Activated T-helper 2 cell treated with anti-CD3 and anti-CD28 coated beads, Interferon-gamma antibody, Interleukin-2, Interleukin-4, amounts not matched to agents 10 μg/mL and 5 μg/mL and 100 μg/mL, durations not matched to agents 14 hours and 24 hours and 36 hours (primary cell): ENCODE measurements around the gene CDC14A. TPM values are rescaled to one million over a fixed set of nuclear protein-coding genes. Genes with fewer than 3 reads are reported as not detected.
"Not testable (repeated sequence)": the region's sequence is repeated elsewhere in the genome, so short reads cannot be mapped to it uniquely, and the experiment has no call there.

Experiments
- DNase-seq: peaks from one replicate; pipeline ENCODE4 v3.0.0; 2021; ENCODE audit warnings: low spot score
- H3K27ac Mint-ChIP-seq: one replicate; pipeline ENCODE4 v1.8.0; 2021; ENCODE audit warnings: mixed read lengths
- H3K27me3 Mint-ChIP-seq: one replicate; pipeline ENCODE4 v1.8.0; 2021; ENCODE audit warnings: low read depth, mixed read lengths
- H3K36me3 Mint-ChIP-seq: one replicate; pipeline ENCODE4 v1.8.0; 2021; ENCODE audit warnings: low read depth, mixed read lengths
- H3K4me1 Mint-ChIP-seq: one replicate; pipeline ENCODE4 v1.8.0; 2021; ENCODE audit warnings: low read depth, mixed read lengths
- H3K4me3 Mint-ChIP-seq: one replicate; pipeline ENCODE4 v1.8.0; 2021; ENCODE audit warnings: low read depth, mild to moderate bottlenecking, moderate library complexity, mixed read lengths
- H3K9me3 Mint-ChIP-seq: one replicate; pipeline ENCODE4 v1.8.0; 2021; ENCODE audit warnings: mixed read lengths
- intact Hi-C: fragments of 100-400 bp; cut with micrococcal nuclease; formaldehyde crosslinking; loops from one replicate; pipeline ENCODE4 v1.15.1; 2023
- total RNA-seq: library from RNA; stranded (reverse); gene quantifications from 2 replicates; pipeline ENCODE4 v1.2.3, GENCODE V29; 2022

CDC14A gene
- total RNA-seq, 1 donor from 2014 or later: 10.3 TPM

DNA sequence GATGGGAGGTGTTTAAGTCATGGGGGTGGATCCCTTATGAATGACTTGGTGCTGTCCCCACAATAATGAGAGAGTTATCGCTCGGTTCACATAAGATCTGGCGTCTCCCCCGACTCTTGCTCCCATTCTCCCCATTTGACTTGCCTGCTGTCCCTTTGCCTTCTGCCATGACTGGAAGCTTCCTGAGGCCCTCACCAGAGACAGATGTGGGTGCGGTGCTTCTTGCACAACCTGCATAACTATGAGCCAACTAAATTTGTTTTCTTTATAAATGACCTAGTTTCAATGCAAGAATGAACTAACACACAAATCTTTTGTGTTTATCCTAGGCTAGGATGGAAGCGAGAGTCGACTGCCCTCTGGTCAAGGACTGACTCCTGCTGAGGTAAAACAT lies 31.2 kb upstream of the CDC14A start:
- Mint-ChIP-seq H3K4me1 (peaks cover 7% of the 10 kb centered on the region), H3K36me3 (peaks cover 2% of the 10 kb centered on the region), H3K9me3 (peaks cover 30% of the 10 kb centered on the region), H3K27ac (no peak overlapping the region), H3K4me3 (no peak overlapping the region), H3K27me3 (no peaks in the 10 kb centered on the region)
- intact Hi-C loops: no loop called here
- DNase-seq: no peak

DNA sequence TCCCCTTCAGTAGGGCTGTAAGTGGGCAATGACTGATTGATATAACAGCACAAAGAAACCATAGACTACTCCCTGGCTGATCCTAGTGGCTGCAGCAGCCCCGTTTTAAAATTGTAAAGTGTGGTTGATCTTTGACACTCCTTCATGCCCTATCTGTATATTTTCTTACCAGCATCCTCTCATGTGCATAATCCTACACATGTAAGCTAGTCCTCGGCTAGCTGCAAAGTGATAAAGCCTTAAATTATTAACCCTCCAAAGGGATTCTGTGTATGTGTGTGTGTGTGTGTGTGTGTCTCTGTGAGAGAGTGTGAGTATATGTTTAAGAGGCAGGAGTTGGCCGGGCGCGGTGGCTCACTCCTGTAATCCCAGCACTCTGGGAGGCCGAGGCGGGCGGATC lies 30.8 kb upstream of the CDC14A start:
- H3K27ac Mint-ChIP-seq: no peak overlapping the region
- H3K4me1 Mint-ChIP-seq: peaks cover 7% of the 10 kb centered on the region
- no peak for DNase-seq
- peaks cover under 1% of the 10 kb centered on the region for H3K27me3 Mint-ChIP-seq
- H3K9me3 Mint-ChIP-seq: peaks cover 30% of the 10 kb centered on the region
- no peak overlapping the region for H3K4me3 Mint-ChIP-seq
- H3K36me3 Mint-ChIP-seq: peaks cover 2% of the 10 kb centered on the region
- intact Hi-C loops: no loop called here

DNA sequence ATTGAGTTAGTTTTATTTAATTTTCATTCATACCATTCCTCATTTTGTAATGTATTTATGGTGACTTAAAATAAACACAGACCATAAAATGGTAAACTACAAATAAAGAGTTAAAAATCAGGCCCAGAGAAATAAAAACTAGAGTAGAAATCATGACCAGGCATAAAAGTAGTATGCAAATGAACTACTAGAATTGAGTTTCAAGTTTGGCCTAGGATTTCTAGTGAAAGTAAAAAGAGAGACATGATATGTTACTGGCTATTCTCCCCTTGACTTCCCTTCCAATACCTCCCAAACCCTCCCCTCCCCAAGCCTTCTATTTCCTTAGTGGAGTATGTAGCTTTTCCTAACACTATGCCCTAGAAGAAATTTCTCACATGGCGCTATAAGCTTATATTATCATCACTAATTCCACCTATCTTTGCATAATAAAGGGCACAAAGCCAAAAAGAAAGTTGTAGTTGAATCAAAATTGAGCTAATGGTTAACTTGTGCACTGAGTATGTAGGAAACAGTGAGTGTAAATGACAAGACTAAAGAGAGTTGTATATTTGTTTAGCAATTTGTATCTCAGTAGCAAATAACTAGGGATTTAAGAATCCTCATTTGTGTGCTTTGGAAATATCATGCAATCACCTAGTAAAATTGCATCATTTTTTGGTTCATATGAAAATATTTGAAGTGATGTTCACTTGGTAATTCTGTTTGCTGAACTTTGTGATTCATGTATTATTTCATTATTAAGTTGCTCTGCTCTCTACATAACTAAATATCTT lies 29.7 kb upstream of the CDC14A start:
- Mint-ChIP-seq H3K36me3 (peaks cover 2% of the 10 kb centered on the region), H3K4me1 (peaks cover 7% of the 10 kb centered on the region), H3K27ac (no peak overlapping the region), H3K4me3 (no peak overlapping the region), H3K27me3 (peaks cover 2% of the 10 kb centered on the region), H3K9me3 (peaks cover 19% of the 10 kb centered on the region)
- intact Hi-C loops: no loop called here
- DNase-seq: no peak

DNA sequence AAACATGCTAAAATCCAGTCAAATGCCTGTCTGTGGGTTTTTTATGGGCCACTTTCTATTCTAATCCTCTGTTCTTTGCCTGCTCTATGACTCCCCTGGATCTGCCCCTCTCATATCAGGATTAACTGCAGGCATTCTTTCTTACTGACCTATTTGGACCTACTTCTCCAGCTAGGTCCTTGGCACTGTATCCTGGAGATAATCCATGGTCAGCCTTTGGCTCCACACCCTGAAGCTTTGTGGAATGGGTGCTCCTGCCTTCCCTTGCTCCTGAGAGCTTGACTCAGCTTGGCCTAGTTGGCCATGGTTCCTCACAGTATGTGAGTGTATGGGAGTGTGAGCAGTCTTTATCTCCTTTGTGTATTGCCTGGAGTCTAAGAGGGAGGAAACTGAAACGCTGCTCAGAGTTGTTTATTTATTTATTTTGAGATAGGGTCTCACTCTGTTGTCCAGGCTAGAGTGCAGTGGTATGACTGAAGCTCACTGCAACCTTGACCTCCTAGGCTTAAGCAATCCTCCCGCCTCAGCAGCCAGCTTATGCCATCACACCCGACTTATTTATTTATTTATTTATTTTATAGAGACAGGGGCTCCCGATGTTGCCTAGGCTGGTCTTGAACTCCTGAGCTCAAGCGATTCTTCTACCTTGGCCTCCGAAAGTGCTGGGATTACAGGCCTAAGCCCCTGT lies 28.7 kb upstream of the CDC14A start:
- Mint-ChIP-seq H3K27ac (no peak overlapping the region), H3K9me3 (peaks cover 17% of the 10 kb centered on the region), H3K27me3 (peaks cover 5% of the 10 kb centered on the region), H3K36me3 (peaks cover 2% of the 10 kb centered on the region), H3K4me1 (peaks cover 7% of the 10 kb centered on the region), H3K4me3 (no peak overlapping the region)
- no peak for DNase-seq
- intact Hi-C loops: no loop called here

DNA sequence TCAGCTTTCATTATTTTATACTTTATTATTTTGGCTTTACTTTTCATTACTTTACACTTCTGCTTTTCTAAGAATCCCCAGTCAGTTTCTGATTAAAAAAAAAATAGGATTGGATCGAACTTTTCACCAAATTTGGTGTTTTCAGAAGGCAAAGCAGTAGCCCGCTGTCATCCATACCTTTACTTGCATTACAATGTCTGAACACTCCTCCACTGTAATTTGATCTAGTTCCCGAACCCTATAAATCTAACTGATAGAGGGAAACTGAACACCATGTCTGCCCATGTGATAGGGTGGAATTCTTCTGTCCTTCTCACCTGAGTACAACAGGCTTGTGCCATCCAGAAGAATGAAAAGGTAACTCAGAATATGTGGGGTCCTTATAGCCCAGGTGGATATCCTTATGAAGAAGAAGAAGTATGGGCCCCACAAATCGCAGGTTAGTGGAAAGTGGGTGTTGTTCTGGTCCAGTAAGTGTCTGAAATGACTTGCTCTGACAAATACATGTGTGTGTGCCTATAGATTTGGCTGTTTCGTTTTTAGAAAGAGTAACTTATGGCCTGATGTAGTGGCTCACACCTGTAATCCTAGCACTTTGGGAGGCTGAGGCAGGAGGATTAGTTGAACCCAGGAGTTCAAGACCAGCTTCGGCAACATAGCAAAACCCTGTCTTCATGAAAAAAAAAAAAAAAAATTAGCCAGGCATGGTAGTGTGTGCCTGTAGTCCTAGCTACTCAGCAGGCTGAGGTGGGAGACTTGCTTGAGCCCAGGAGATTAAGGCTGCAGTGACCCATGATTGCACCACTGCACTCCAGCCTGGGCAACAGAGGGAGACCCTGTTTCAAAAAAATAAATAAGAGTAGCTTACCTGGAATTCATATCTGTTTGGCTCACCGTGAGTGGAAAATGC lies 26.6 kb upstream of the CDC14A start:
- H3K36me3 Mint-ChIP-seq: no peaks in the 10 kb centered on the region
- H3K27ac Mint-ChIP-seq: no peak overlapping the region
- no peak for DNase-seq
- peaks cover 7% of the 10 kb centered on the region for H3K4me1 Mint-ChIP-seq
- no peak overlapping the region for H3K4me3 Mint-ChIP-seq
- peaks cover 8% of the 10 kb centered on the region for H3K27me3 Mint-ChIP-seq
- H3K9me3 Mint-ChIP-seq: peaks cover 6% of the 10 kb centered on the region
- intact Hi-C loops: no loop called here

DNA sequence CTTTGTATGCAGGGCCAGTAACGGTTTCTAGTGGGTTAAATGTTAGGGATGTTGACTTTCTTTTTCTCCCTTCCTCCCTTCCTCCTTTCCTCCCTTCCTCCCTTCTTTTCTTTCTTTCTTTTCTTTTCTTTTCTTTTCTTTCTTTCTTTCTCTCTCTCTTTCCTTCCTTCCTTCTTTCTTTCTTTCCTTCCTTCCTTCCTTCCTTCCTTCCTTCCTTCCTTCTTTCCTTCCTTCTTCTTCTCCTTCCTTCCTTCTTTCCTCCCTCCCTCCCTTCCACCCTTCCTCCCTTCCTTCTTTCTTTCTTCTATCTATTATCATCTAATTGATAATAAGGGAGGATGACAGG lies 26.0 kb upstream of the CDC14A start:
- H3K27ac Mint-ChIP-seq, H3K27me3 Mint-ChIP-seq, H3K4me1 Mint-ChIP-seq, H3K4me3 Mint-ChIP-seq, intact Hi-C loops, DNase-seq, H3K9me3 Mint-ChIP-seq, H3K36me3 Mint-ChIP-seq: not testable (repeated sequence)

DNA sequence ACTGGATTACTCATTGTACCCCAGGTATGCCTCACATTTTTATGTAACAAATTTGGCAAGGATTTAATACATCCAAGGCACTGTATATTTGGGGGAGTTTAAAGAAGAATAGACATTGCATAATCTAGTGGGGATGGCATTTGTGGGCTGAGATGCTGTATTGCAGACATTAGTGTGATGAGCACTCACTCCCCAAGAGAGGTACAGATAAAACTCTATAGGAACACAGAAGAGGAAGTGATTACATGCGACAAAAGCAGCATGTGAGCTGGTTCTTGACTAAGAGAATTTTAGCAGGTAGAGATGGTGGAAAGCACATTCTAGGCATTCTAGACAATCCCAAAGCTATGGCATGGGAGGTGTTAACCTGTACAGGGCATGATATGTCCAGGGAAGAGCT lies 24.2 kb upstream of the CDC14A start:
- Mint-ChIP-seq H3K27me3 (peaks cover 8% of the 10 kb centered on the region), H3K4me1 (peaks cover under 1% of the 10 kb centered on the region), H3K36me3 (no peaks in the 10 kb centered on the region), H3K9me3 (no peaks in the 10 kb centered on the region), H3K27ac (no peak overlapping the region), H3K4me3 (no peak overlapping the region)
- intact Hi-C loops: no loop called here
- no peak for DNase-seq

DNA sequence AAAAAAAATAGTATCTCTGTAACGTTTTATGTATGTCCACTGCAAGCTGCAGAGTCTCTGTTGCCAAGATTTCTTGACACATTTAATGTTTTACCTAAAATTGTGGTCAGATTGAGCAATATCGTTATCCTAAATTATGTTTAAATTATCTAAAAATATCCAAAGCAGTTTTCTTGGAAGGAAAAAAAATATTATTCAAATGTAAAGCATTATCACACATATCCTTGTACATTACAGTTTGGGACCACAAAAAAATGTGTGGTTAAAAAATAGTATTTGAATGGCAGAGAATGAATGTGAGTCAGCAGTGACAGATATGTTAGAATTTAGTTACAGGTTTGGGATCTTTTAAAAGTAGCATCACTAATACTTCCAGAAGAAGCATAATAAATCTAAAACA lies 21.2 kb upstream of the CDC14A start:
- intact Hi-C loops, H3K4me3 Mint-ChIP-seq: not testable (repeated sequence)

DNA sequence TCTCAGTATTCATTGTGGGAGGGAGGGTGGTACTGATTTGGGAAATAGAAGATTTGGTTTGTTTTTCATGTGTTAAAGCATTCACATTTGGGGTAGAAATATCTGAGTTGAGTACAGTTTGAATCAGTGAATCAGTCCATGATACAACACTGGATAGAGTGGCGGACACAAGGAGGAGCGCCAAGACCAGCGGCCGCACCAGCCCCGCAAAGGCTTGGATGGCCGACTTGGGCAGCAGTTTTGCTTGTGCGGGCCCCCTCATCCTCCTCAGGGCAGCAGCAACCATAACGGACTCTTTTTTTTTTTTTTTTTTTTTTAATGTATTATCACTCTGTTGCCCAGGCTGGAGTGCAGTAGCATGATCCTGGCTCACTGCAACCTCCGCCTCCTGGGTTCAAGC lies 20.0 kb upstream of the CDC14A start:
- Mint-ChIP-seq H3K9me3 (no peaks in the 10 kb centered on the region), H3K27me3 (peaks cover 24% of the 10 kb centered on the region), H3K36me3 (no peaks in the 10 kb centered on the region), H3K27ac (no peak overlapping the region), H3K4me3 (no peak overlapping the region), H3K4me1 (no peaks in the 10 kb centered on the region)
- intact Hi-C loops: no loop called here
- DNase-seq: no peak

More for the DNA sequence above, 21.2 kb upstream of the CDC14A start:
- H3K9me3 Mint-ChIP-seq, H3K4me1 Mint-ChIP-seq, H3K36me3 Mint-ChIP-seq, H3K27ac Mint-ChIP-seq, DNase-seq: not testable (repeated sequence)
- H3K27me3 Mint-ChIP-seq: peaks cover 19% of the 10 kb centered on the region

DNA sequence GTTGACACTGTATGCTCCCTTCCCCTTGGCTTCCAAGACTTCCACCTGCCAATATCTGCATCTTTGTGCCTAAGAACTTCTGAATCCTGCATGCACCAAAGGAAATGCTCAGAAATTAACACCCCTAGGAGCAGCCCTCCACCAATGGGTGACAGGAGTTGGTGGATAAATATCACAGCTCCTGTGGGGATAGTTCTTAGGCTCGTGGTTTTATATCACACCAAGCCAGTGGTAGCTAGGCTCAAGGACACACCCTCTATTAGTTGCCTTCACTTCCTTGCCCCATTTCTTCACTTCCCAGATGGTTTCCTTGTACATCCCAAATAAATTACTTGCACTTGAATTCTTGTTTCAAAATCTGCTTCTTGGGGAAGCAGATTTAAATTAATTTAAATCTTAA lies 16.9 kb upstream of the CDC14A start:
- no peak for DNase-seq

DNA sequence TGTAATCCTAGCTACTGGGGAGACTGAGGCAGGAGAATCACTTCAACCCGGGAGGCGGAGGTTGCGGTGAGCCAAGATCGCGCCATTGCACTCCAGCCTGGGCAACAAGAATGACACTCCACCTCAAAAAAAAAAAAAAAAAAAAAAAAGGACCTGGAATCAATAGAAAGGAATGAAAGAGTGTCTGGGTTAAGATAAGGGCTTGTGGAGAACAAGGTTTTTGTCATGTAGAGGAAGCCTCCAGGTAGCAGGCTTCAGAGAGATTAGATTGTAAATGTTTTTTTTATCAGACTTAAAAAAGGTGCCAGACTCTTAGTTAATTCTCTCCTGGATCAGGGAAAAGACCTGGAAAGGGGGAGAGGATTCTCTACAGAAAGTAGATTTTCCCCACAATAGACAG lies 14.4 kb upstream of the CDC14A start:
- H3K4me1 Mint-ChIP-seq, H3K36me3 Mint-ChIP-seq, DNase-seq, intact Hi-C loops, H3K9me3 Mint-ChIP-seq, H3K4me3 Mint-ChIP-seq, H3K27ac Mint-ChIP-seq: not testable (repeated sequence)
- peaks cover 30% of the 10 kb centered on the region for H3K27me3 Mint-ChIP-seq

More for the DNA sequence above, 16.9 kb upstream of the CDC14A start:
- Mint-ChIP-seq H3K9me3 (no peaks in the 10 kb centered on the region), H3K4me3 (no peak overlapping the region), H3K4me1 (no peaks in the 10 kb centered on the region), H3K27me3 (peaks cover 28% of the 10 kb centered on the region), H3K27ac (no peak overlapping the region), H3K36me3 (no peaks in the 10 kb centered on the region)
- intact Hi-C loops: no loop called here

DNA sequence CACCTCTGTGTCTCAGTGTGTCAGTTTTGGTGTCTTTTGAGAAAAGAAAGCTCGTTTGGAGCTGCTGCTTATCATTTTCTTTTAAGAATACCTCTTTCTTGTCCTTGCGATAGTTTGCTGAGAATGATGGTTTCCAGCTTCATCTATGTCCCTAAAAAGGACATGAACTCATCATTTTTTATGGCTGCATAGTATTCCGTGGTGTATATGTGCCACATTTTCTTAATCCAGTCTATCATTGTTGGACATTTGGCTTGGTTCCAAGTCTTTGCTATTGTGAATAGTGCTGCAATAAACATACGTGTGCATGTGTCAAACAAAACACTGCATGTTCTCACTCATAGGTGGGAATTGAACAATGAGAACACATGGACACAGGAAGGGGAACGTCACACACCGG lies 12.6 kb upstream of the CDC14A start:
- H3K4me3 Mint-ChIP-seq, intact Hi-C loops, H3K9me3 Mint-ChIP-seq, DNase-seq, H3K27ac Mint-ChIP-seq, H3K4me1 Mint-ChIP-seq, H3K36me3 Mint-ChIP-seq: not testable (repeated sequence)
- H3K27me3 Mint-ChIP-seq: peaks cover 29% of the 10 kb centered on the region

DNA sequence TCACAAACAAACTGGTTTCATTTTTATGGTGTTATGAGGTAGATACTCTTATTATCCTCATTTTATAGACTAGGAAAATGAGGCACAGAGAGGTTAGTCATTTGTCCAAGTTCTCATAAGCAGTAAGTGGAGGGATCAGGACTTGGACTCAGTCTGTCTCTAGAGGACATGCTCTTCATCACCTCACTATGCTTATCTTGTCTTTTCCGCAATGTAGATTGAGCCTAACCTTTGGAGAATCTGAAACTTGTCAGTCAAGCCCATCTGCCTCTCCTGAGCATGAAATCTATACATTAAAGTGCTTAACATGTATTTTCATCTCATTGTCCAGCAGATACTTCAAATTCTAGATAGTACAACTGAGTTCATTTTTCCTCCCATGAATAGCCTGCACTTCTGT lies 11.8 kb upstream of the CDC14A start:
- intact Hi-C loops: no loop called here
- no peak overlapping the region for H3K4me3 Mint-ChIP-seq
- peaks cover 30% of the 10 kb centered on the region for H3K27me3 Mint-ChIP-seq
- no peak for DNase-seq
- H3K4me1 Mint-ChIP-seq: no peaks in the 10 kb centered on the region
- no peaks in the 10 kb centered on the region for H3K9me3 Mint-ChIP-seq
- no peaks in the 10 kb centered on the region for H3K36me3 Mint-ChIP-seq
- H3K27ac Mint-ChIP-seq: no peak overlapping the region
